Occipital lobe (tissue), 3 donors: Measurements from ENCODE around the gene SLC1A5. TPM values are rescaled to one million over a fixed set of nuclear protein-coding genes. Genes with fewer than 3 reads are reported as not detected.

Experiments
- DNase-seq: peaks from one replicate; lab custom pipeline; 2025; lab: John Stamatoyannopoulos, UW
- small RNA-seq: library from RNA; depleted of rRNA; stranded (forward); fragments of <200 nt; gene quantifications from one replicate; pipeline ENCODE3, GENCODE V24; 2014
- total RNA-seq: library from RNA; depleted of rRNA; stranded (reverse); fragments of >200 nt; gene quantifications from one replicate; pipeline ENCODE4 v1.2.3, GENCODE V29; 2014

SLC1A5 gene
- total RNA-seq, 1 donor from 2014 or later: 3.3 TPM

- DNase-seq: no peak
These were observed 61.8 kb downstream of the SLC1A5 start for GRCh38 chr19:46726551-46726950.

DNA sequence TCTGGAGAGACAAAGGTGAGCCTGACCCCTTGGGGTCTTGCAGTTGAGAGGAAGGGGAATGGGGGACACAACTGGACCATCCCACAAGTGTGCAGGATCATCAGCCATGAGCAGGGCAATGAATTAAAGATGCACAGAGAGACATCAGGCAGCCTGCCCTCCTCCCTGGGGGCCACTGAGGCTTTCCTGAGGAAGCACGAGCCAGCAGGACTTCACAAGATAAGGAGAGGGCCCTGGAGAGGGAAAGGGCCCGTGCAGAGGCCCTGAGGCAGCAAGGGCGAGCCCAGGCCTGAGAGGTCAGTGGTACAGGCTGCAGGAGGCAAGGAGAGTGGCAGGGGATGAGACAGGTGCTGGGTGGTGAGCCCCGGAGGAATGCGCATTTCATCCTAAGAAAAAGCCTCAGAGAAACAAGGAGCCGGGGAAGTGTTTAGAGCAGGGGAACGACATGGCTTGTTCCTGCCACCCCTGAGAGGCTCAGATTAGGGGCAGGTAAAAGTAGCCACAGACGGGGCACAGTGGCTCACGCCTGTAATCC, 62.5 kb downstream of the SLC1A5 start:
- DNase-seq: no peak

DNA sequence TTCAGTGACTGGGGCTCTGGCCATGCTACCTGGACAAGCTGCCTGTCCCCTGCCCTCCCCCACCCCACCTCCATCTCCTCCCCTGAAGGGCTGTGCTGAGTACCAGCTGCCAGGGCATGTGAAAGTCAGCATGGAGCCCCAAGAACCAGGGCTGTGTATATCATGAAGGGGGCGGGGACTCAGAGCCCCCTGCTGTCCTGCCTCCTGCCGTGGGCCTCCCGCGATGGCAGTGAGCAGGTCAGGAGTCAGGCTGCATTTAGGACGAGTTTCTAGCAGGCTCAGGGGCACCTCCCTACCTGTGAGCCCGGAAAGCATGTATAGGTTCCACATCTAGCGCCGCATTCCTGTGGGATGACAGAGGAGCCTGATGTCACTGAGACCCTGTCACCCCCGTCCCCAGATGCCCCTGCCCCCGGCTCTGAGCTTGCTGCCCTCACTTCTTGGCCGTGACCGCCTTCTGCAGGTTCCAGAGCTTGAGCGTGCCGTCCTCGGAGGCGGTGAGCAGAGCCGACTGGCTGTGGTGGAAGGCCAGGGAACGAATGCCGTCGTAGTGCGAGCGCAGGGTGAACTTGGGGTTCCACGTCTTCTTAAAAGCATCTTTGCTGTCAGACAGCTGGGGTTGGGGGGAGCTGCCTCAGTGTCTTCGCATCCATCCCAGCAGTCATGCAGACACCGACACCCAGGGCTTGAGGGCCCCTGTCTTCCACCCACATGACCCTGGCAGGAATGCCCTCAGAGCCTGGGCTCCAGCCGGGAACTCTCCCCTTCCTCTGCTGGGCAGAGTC, 63.2 kb downstream of the SLC1A5 start:
- no peak for DNase-seq

Small RNA genes lying within 50 kb of the gene (small RNA-seq; reads per million reads assigned to genes)
- gene AC008622.3 (not detected), gene HNRNPMP2 (not detected), gene RF00019 (not detected)

Other genes with a start within 250 kb of the SLC1A5 start
- 224 TPM for gene CALM3, start 187.3 kb downstream of the SLC1A5 start, total RNA-seq
- gene PTGIR, start 163.5 kb downstream of the SLC1A5 start, total RNA-seq: not detected
- not detected for gene GNG8, start 152.4 kb downstream of the SLC1A5 start, total RNA-seq
- gene DACT3, start 127.4 kb downstream of the SLC1A5 start, total RNA-seq: 14.5 TPM
- gene PRKD2, start 71.5 kb downstream of the SLC1A5 start, total RNA-seq: 4.7 TPM
- 11.7 TPM for gene FKRP, start 42.5 kb downstream of the SLC1A5 start, total RNA-seq
- gene STRN4, start 42.1 kb downstream of the SLC1A5 start, total RNA-seq: 85.2 TPM
- gene AP2S1, start 62.3 kb upstream of the SLC1A5 start, total RNA-seq: 49.1 TPM
- 76.3 TPM for gene ARHGAP35, start 72.4 kb upstream of the SLC1A5 start, total RNA-seq
- 5.8 TPM for gene NPAS1, start 231.2 kb upstream of the SLC1A5 start, total RNA-seq